Small intestine (tissue), 16 donors: ENCODE measurements around the gene ACP6. TPM values are rescaled to one million over a fixed set of nuclear protein-coding genes. Genes with fewer than 3 reads are reported as not detected.

Experiments
- DNase-seq, 2 donors: peaks; one replicate each; pipeline versions ENCODE4 v3.0.0 to v3.0.0-alpha.2; 2013
- FAIRE-seq: peaks from 2 replicates; lab custom pipeline; 2012; peaks lifted over from hg19 to GRCh38; lab: Jason Lieb, UNC
- H3K27ac ChIP-seq, 3 donors: one replicate each; pipeline ENCODE4 v1.5.1; 2013; ENCODE audit warnings: low read length in 2 of 3, mild to moderate bottlenecking in 2 of 3, control low read depth in 1 of 3, inconsistent platforms in 1 of 3, low read depth in 1 of 3, moderate library complexity in 1 of 3
- H3K27me3 ChIP-seq, 3 donors: one replicate each; pipeline ENCODE4 v1.6.1; 2013; ENCODE audit warnings: low read length in 3 of 3, inconsistent platforms in 1 of 3; ENCODE audit not compliant: control insufficient read depth in 3 of 3, insufficient read depth in 3 of 3
- H3K36me3 ChIP-seq, 3 donors: one replicate each; pipeline ENCODE4 v1.6.1; 2013; ENCODE audit warnings: low read length in 3 of 3, inconsistent platforms in 1 of 3, low read depth in 1 of 3, mild to moderate bottlenecking in 1 of 3, moderate library complexity in 1 of 3; ENCODE audit not compliant: control insufficient read depth in 3 of 3, insufficient read depth in 2 of 3
- H3K4me1 ChIP-seq, 3 donors: one replicate each; pipeline ENCODE4 v1.6.1; 2013; ENCODE audit warnings: low read length in 2 of 3, inconsistent platforms in 1 of 3, low read depth in 1 of 3, mild to moderate bottlenecking in 1 of 3, moderate library complexity in 1 of 3; ENCODE audit not compliant: control insufficient read depth in 3 of 3, insufficient read depth in 2 of 3
- H3K4me3 ChIP-seq, 3 donors: one replicate each; pipeline ENCODE4 v1.5.1; 2013; ENCODE audit warnings: low read length in 3 of 3, control low read depth in 1 of 3, inconsistent platforms in 1 of 3, low read depth in 1 of 3, mild to moderate bottlenecking in 1 of 3, moderate library complexity in 1 of 3
- H3K9me3 ChIP-seq, 2 donors: one replicate each; pipeline ENCODE4 v1.6.1; 2013; ENCODE audit warnings: low read depth in 1 of 2, low read length in 1 of 2; ENCODE audit not compliant: control insufficient read depth in 2 of 2, insufficient read depth in 1 of 2
- WGBS, 3 donors: extraction: QIAGEN DNeasy Blood & Tissue Kit; methylation state at CpG; one replicate each; pipeline ENCODE4 v1.1.7; 2013; 5-methylcytosine and 5-hydroxymethylcytosine counted together
- long read RNA-seq, 10 donors: transcript quantifications; one replicate each; lab custom pipeline, GENCODE V29; 2026
- polyA plus RNA-seq, 4 donors: library from polyadenylated mRNA; stranded (reverse) in 3 of 4; unstranded in 1 of 4; fragments of 200-250 nt in 3 of 4; fragments of 120-200 nt in 1 of 4; gene quantifications; one replicate each; pipeline versions ENCODE4 v1.2.1 to v1.2.3, GENCODE V29; 2013
- donor health status: healthy with polysubstance abuse.
- donor health status: control.
- donor health status: control.
- donor health status: Bipolar disorder and iron deficiency.
- donor health status: healthy.

ACP6 gene
- 10 to 100 TPM in 3 of 4 donors, 1 to 10 TPM in 1; 3.5 to 25.0 (median 14.2) TPM for polyA plus RNA-seq
- long read RNA-seq, donor 1, result 0 reads
- long read RNA-seq, donor 2, full-length matches to known transcripts, result 1 of 1 reads
- long read RNA-seq, donor 2, partial matches to known transcripts, result 0 of 1 reads
- long read RNA-seq, donor 2, other reads (novel, unspliced or antisense), result 0 of 1 reads
- long read RNA-seq, donor 3, partial matches to known transcripts, result 0 of 1 reads
- long read RNA-seq, donor 3, other reads (novel, unspliced or antisense), result 0 of 1 reads
- long read RNA-seq, donor 4, result 0 reads
- long read RNA-seq, donor 5, result 0 reads
- long read RNA-seq, donor 6, full-length matches to known transcripts, result 4 of 4 reads
- long read RNA-seq, donor 6, partial matches to known transcripts, result 0 of 4 reads
- long read RNA-seq, donor 6, other reads (novel, unspliced or antisense), result 0 of 4 reads
- long read RNA-seq, donor 7, result 0 reads
- long read RNA-seq, donor 8, result 0 reads
- long read RNA-seq, donor 9, result 0 reads
- long read RNA-seq, donor 10, full-length matches to known transcripts, result 2 of 2 reads
- long read RNA-seq, donor 10, partial matches to known transcripts, result 0 of 2 reads
- long read RNA-seq, donor 10, other reads (novel, unspliced or antisense), result 0 of 2 reads

- no peaks in the 10 kb centered on the region for H3K4me1 ChIP-seq
- no peaks in the 10 kb centered on the region for H3K27me3 ChIP-seq
- peak within 1 kb of the TSS; percentile 69 to 91 (median 82) for H3K27ac ChIP-seq
- DNase-seq (peak; percentile 97 to 98), FAIRE-seq (no peak)
- no peaks in the 10 kb centered on the region for H3K36me3 ChIP-seq
- H3K9me3 ChIP-seq, result no peaks in the 10 kb centered on the region
- peak within 1 kb of the TSS; percentile 88 to 95 (median 91) for H3K4me3 ChIP-seq
- 0 to 1% (median 0%) methylated on average over 35 to 36 of the region's 36 CpGs for WGBS, 3 donors
Observed at GRCh38 chr1:147670319-147671001, at the start of gene ACP6. Gene ACP6, minus strand, starts transcription at chr1:147670524. Its CDS starts 476 bp downstream, at chr1:147670048.

- H3K36me3 ChIP-seq, result no peaks in the 10 kb centered on the region
- no peaks in the 10 kb centered on the region for H3K4me1 ChIP-seq
- H3K27me3 ChIP-seq, result peaks cover 0 to 5% (median 0%) of the 10 kb centered on the region in 3 donors
- 67 to 81% (median 74%) methylated on average over 7 of the region's 7 CpGs for WGBS, 3 donors
- no peak overlapping the region for H3K4me3 ChIP-seq
- DNase-seq (no peak), FAIRE-seq (no peak)
- no peak overlapping the region for H3K27ac ChIP-seq
- H3K9me3 ChIP-seq, result peaks cover 0 to 10% of the 10 kb centered on the region in 2 donors
Observed at GRCh38 chr1:147719711-147720225, 49.4 kb upstream of the ACP6 start.

- FAIRE-seq (no peak), DNase-seq (no peak)
- Histone ChIP-seq H3K27ac (no peak overlapping the region), H3K4me3 (no peak overlapping the region), H3K4me1 (no peaks in the 10 kb centered on the region), H3K9me3 (peaks cover 0 to 10% of the 10 kb centered on the region in 2 donors), H3K36me3 (no peaks in the 10 kb centered on the region), H3K27me3 (peaks cover 0 to 5% (median 0%) of the 10 kb centered on the region in 3 donors)
- 81 to 90% (median 83%) methylated on average over 7 of the region's 7 CpGs for WGBS, 3 donors
Observed at GRCh38 chr1:147719029-147719698, 48.8 kb upstream of the ACP6 start.

- Histone ChIP-seq H3K27ac (peak overlapping the region in 1 of 3 donors; percentile 82), H3K9me3 (peaks cover 0 to 10% of the 10 kb centered on the region in 2 donors), H3K4me1 (no peaks in the 10 kb centered on the region), H3K27me3 (peaks cover 0 to 5% (median 0%) of the 10 kb centered on the region in 3 donors), H3K4me3 (no peak overlapping the region), H3K36me3 (no peaks in the 10 kb centered on the region)
- DNase-seq (peak in 1 of 2 donors; percentile 31), FAIRE-seq (no peak)
- 49 to 55% (median 51%) methylated on average over 4 of the region's 4 CpGs for WGBS, 3 donors
Observed at GRCh38 chr1:147717706-147718097, 47.4 kb upstream of the ACP6 start.

GRCh38 chr1:147717051-147717705 lies 46.9 kb upstream of the ACP6 start:
- 56 to 73% (median 68%) methylated on average over 6 of the region's 6 CpGs for WGBS, 3 donors
- Histone ChIP-seq H3K4me3 (no peak overlapping the region), H3K9me3 (peaks cover 0 to 10% of the 10 kb centered on the region in 2 donors), H3K4me1 (no peaks in the 10 kb centered on the region), H3K27me3 (peaks cover 0 to 5% (median 0%) of the 10 kb centered on the region in 3 donors), H3K36me3 (no peaks in the 10 kb centered on the region), H3K27ac (peak overlapping the region in 1 of 3 donors; percentile 82)
- FAIRE-seq (no peak), DNase-seq (peak; percentile 67 to 86)

- FAIRE-seq, result no peak
Observed at GRCh38 chr1:147712605-147713004, 42.3 kb upstream of the ACP6 start.

GRCh38 chr1:147700042-147701006 lies 30.0 kb upstream of the ACP6 start:
- WGBS, 3 donors, result 44 to 54% (median 48%) methylated on average over 10 of the region's 10 CpGs
- H3K36me3 ChIP-seq, result no peaks in the 10 kb centered on the region
- H3K9me3 ChIP-seq, result no peaks in the 10 kb centered on the region
- DNase-seq (peak; percentile 76 to 77), FAIRE-seq (no peak)
- peak overlapping the region in 2 of 3 donors; percentile 54 to 55 for H3K27ac ChIP-seq
- no peak overlapping the region for H3K4me3 ChIP-seq
- H3K27me3 ChIP-seq, result no peaks in the 10 kb centered on the region
- peaks cover 0 to 6% (median 0%) of the 10 kb centered on the region in 3 donors for H3K4me1 ChIP-seq

More at GRCh38 chr1:147712605-147713004, 42.3 kb upstream of the ACP6 start:
- H3K9me3 ChIP-seq, result no peaks in the 10 kb centered on the region
- H3K27me3 ChIP-seq, result peaks cover 0 to 3% (median 1%) of the 10 kb centered on the region in 3 donors
- H3K27ac ChIP-seq, result no peak overlapping the region
- no peaks in the 10 kb centered on the region for H3K4me1 ChIP-seq
- no peak for DNase-seq
- no peaks in the 10 kb centered on the region for H3K36me3 ChIP-seq
- H3K4me3 ChIP-seq, result no peak overlapping the region
